Mammary epithelial cell (primary cell): ENCODE results near the gene C22orf15.

ENCODE experiments used
- EZH2 ChIP-seq: IDR thresholded peaks from 2 replicates; pipeline ENCODE4 v1.6.1; 2012; ENCODE audit warnings: low read length, inconsistent platforms, borderline replicate concordance
- TF ChIP-seq, protein P1 (sequence below), 2 donors: IDR thresholded peaks in 1 of 2; conservative IDR thresholded peaks in 1 of 2; 2 replicates each; pipeline ENCODE4 v1.5.1; 2011 to 2012; ENCODE audit warnings: inconsistent platforms in 2 of 2, low read length in 2 of 2, mild to moderate bottlenecking in 2 of 2, control low read depth in 1 of 2, low read depth in 1 of 2; ENCODE audit not compliant: insufficient read depth in 1 of 2; ENCODE audit errors: extremely low read depth in 1 of 2

DNA sequence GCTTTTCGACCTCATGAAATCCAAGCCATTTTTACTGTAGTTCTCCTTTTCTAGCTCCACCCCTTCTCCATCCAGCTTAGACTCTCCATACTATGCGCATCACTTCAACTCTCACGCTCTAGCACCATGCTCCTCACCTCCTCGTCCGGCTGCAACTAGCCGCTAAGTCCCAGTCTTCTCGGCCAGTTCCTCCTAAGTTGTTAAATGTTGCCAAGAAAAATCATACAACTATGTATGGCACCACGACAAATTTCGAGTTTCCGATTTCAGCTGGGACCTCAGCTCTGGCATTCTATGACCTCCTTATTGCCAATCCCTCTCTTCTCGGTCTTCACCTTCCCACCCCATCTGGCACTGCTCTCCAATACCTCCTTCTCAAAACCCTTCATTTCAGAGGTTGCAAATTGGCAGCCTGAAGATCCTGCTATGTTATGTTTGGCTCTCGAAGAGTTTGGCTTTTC, 12.9 kb upstream of the C22orf15 start:
- TF ChIP-seq, protein P1, sequence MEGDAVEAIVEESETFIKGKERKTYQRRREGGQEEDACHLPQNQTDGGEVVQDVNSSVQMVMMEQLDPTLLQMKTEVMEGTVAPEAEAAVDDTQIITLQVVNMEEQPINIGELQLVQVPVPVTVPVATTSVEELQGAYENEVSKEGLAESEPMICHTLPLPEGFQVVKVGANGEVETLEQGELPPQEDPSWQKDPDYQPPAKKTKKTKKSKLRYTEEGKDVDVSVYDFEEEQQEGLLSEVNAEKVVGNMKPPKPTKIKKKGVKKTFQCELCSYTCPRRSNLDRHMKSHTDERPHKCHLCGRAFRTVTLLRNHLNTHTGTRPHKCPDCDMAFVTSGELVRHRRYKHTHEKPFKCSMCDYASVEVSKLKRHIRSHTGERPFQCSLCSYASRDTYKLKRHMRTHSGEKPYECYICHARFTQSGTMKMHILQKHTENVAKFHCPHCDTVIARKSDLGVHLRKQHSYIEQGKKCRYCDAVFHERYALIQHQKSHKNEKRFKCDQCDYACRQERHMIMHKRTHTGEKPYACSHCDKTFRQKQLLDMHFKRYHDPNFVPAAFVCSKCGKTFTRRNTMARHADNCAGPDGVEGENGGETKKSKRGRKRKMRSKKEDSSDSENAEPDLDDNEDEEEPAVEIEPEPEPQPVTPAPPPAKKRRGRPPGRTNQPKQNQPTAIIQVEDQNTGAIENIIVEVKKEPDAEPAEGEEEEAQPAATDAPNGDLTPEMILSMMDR (conservative IDR thresholded peaks at IDR 0.05 in 1 of 2, IDR thresholded peaks at IDR 0.05 in 1 of 2; ENCODE audit: extremely low read depth in 1 of 2, insufficient read depth in 1 of 2, low read depth in 1 of 2, low read length in 2 of 2), result no peak
- no peak for TF ChIP-seq EZH2
